SU-DHL-6 (cell line): Measurements from ENCODE around the gene RNF180.

Source experiments
- CTCF ChIP-seq: fragments of 200-600 bp; sonication (generic); IDR thresholded peaks from one replicate; pipeline ENCODE4 v1.5.1; 2017; ENCODE audit warnings: antibody characterized with exemption, mild to moderate bottlenecking, low read length, moderate library complexity; ENCODE audit not compliant: insufficient read depth, poor library complexity, severe bottlenecking
- EZH2phosphoT487 ChIP-seq: fragments of 200-600 bp; sonication (generic), shearing (Covaris generic); conservative IDR thresholded peaks from 2 replicates; pipeline ENCODE4 v1.6.1; 2018; ENCODE audit warnings: mild to moderate bottlenecking, antibody characterized with exemption, low read length, moderate library complexity, mixed read lengths

GRCh38 chr5:64140018-64140417, 25.6 kb upstream of the RNF180 start:
- TF ChIP-seq CTCF (no peak), EZH2phosphoT487 (no peak)
